Transverse colon (tissue), 4 donors: Measurements from ENCODE around the gene CBL. TPM values are rescaled to one million over a fixed set of nuclear protein-coding genes. Genes with fewer than 3 reads are reported as not detected.

Experiments
- DNase-seq: peaks from one replicate; pipeline ENCODE4 v3.0.0-alpha.2; 2019
- H3K27ac ChIP-seq, 4 donors: fragments of 200-600 bp; sonication (generic); 2 replicates each; pipeline ENCODE4 v1.5.1; 2016 to 2018; ENCODE audit warnings: inconsistent platforms in 4 of 4
- H3K27me3 ChIP-seq: fragments of 200-600 bp; sonication (generic); 2 replicates; pipeline ENCODE4 v1.5.1; 2017; ENCODE audit warnings: inconsistent platforms
- H3K36me3 ChIP-seq, 4 donors: fragments of 200-600 bp; sonication (generic); 2 replicates each; pipeline ENCODE4 v1.5.1; 2017 to 2019; ENCODE audit warnings: inconsistent platforms in 4 of 4
- H3K4me1 ChIP-seq, 4 donors: fragments of 200-600 bp; sonication (generic); 2 replicates each; pipeline ENCODE4 v1.5.1; 2017 to 2020; ENCODE audit warnings: inconsistent platforms in 4 of 4
- H3K4me3 ChIP-seq, 4 donors: fragments of 200-600 bp; sonication (generic); 1 replicate in 1 of 4; 2 replicates in 3 of 4; pipeline versions ENCODE4 v1.5.1 to v1.6.1; 2017 to 2019; ENCODE audit warnings: inconsistent platforms in 4 of 4
- H3K9me3 ChIP-seq, 2 donors: fragments of 200-600 bp; sonication (generic); 2 replicates each; pipeline ENCODE4 v1.5.1; 2017 to 2019; ENCODE audit warnings: inconsistent platforms in 2 of 2
- CTCF ChIP-seq, 5 experiments: fragments of 200-600 bp in 3 of 5; fragments of 450-650 bp in 2 of 5; sonication (generic) in 3 of 5; IDR thresholded peaks; 1 replicate in 2 of 5; 2 replicates in 3 of 5; pipeline ENCODE4 v1.5.1; 2016 to 2017; ENCODE audit warnings: antibody characterized with exemption in 5 of 5, inconsistent platforms in 3 of 5, mild to moderate bottlenecking in 2 of 5, moderate library complexity in 1 of 5
- EP300 ChIP-seq: sonication (generic); formaldehyde crosslinking; IDR thresholded peaks from one replicate; pipeline ENCODE4 v1.6.1; 2017; ENCODE audit warnings: antibody characterized with exemption, low read depth
- POLR2A ChIP-seq: fragments of 450-650 bp; IDR thresholded peaks from one replicate; pipeline ENCODE4 v1.6.1; 2016; ENCODE audit warnings: antibody characterized with exemption, mild to moderate bottlenecking, moderate library complexity
- POLR2AphosphoS5 ChIP-seq, 3 donors: sonication (generic); formaldehyde crosslinking; IDR thresholded peaks; one replicate each; pipeline ENCODE4 v1.6.1; 2016; ENCODE audit warnings: antibody characterized with exemption in 3 of 3
- WGBS, 2 donors: methylation state at CpG; one replicate each; pipeline ENCODE4 v1.1.5; 2018; ENCODE audit warnings: low coverage in 1 of 2; 5-methylcytosine and 5-hydroxymethylcytosine counted together
- in situ Hi-C, 4 donors: fragments of 200-750 bp; cut with MboI; loops; one replicate each; pipeline versions ENCODE4 v1.15.0 to v1.15.1; 2017; ENCODE audit warnings: low sequenced_read_pairs in 3 of 4, low pct_ligation_motif_present in 1 of 4, low pct_unique_long_range_greater_than_20kb in 1 of 4
- intact Hi-C: fragments of 100-400 bp; cut with DNase I; formaldehyde crosslinking; loops from one replicate; pipeline ENCODE4 v1.15.1; 2023; ENCODE audit warnings: low total_unique reads
- total RNA-seq, 4 donors: library from RNA; depleted of rRNA; stranded (reverse); fragments of >200 nt; gene quantifications; one replicate each; pipeline ENCODE4 v1.1.0, GENCODE V29; 2016

The CBL gene
- total RNA-seq, 4 donors from 2014 or later, result 6.8 to 18.7 (median 12.4) TPM

- WGBS, 2 donors, result 4% methylated on average over 48 of the region's 74 CpGs; no CpG with 5 or more reads in 1 of the 2 donors
- in situ Hi-C loops, result no loop called here
Measured at GRCh38 chr11:119316729-119317591, 110.8 kb downstream of the CBL start, which contains the start of gene MCAM. MCAM (minus strand) TSS chr11:119317130; CDS start chr11:119317101, 29 bp downstream.

GRCh38 chr11:119317592-119318239, 111.6 kb downstream of the CBL start:
- intact Hi-C loops (no loop called here), in situ Hi-C loops (no loop called here)
- TF ChIP-seq POLR2A (no peak), CTCF (IDR thresholded peaks at IDR 0.05) (no peak), POLR2AphosphoS5 (IDR thresholded peaks at IDR 0.05) (no peak), EP300 (no peak)
- no peak for DNase-seq
- Histone ChIP-seq H3K4me3 (peak overlapping the region in 2 of 4 donors; percentile 54 to 56), H3K4me1 (peaks cover 30 to 72% (median 59%) of the 10 kb centered on the region in 4 donors), H3K27ac (peak overlapping the region; percentile 82 to 97 (median 87)), H3K36me3 (no peaks in the 10 kb centered on the region), H3K9me3 (no peaks in the 10 kb centered on the region), H3K27me3 (peaks cover 68% of the 10 kb centered on the region)
- WGBS, 2 donors, result 75 to 83% methylated on average over 3 to 14 of the region's 14 CpGs

More at GRCh38 chr11:119316729-119317591, 110.8 kb downstream of the CBL start, which contains the start of gene MCAM:
- Histone ChIP-seq H3K9me3 (no peaks in the 10 kb centered on the region), H3K27me3 (peaks cover 68% of the 10 kb centered on the region), H3K27ac (peak within 1 kb of the TSS; percentile 82 to 97 (median 87)), H3K36me3 (no peaks in the 10 kb centered on the region), H3K4me1 (peaks cover 30 to 70% (median 57%) of the 10 kb centered on the region in 4 donors), H3K4me3 (peak within 1 kb of the TSS; percentile 44 to 72 (median 55))
- TF ChIP-seq EP300 (no peak), POLR2A (peak; percentile 54), CTCF (IDR thresholded peaks at IDR 0.05) (no peak), POLR2AphosphoS5 (IDR thresholded peaks at IDR 0.05) (peak; percentile 74 to 92 (median 80))
- no peak for DNase-seq
- intact Hi-C loops, result no loop called here

GRCh38 chr11:119318240-119319135, 112.3 kb downstream of the CBL start:
- peaks cover 30 to 72% (median 59%) of the 10 kb centered on the region in 4 donors for H3K4me1 ChIP-seq
- TF ChIP-seq CTCF (IDR thresholded peaks at IDR 0.05), result no peak
- peak; percentile 44 for TF ChIP-seq POLR2A
- peak; percentile 36 to 62 (median 40) for TF ChIP-seq POLR2AphosphoS5 (IDR thresholded peaks at IDR 0.05)
- TF ChIP-seq EP300, result peak; percentile 56
- no peak overlapping the region for H3K4me3 ChIP-seq
- 63 to 68% methylated on average over 5 to 21 of the region's 22 CpGs for WGBS, 2 donors
- peak overlapping the region; percentile 82 to 97 (median 87) for H3K27ac ChIP-seq
- intact Hi-C loops, result no loop called here
- peak; percentile 64 for DNase-seq
- no peaks in the 10 kb centered on the region for H3K9me3 ChIP-seq
- in situ Hi-C loops, result no loop called here
- peaks cover 68% of the 10 kb centered on the region for H3K27me3 ChIP-seq
- H3K36me3 ChIP-seq, result no peaks in the 10 kb centered on the region
